Measurements from ENCODE around the gene MPPED2.

MPPED2 gene

GRCh38 chr11:30455025-30455424 is 131.1 kb downstream of the MPPED2 start:
- Histone ChIP-seq H3K27me3 (ENCODE audit: insufficient read depth, insufficient read length) (no peaks in the 10 kb centered on the region), H3K4me3 (ENCODE audit: insufficient read length, low read depth) (no peak overlapping the region), H3K4me1 (ENCODE audit: insufficient read depth, insufficient read length) (peaks cover 2% of the 10 kb centered on the region), H3K36me3 (ENCODE audit: insufficient read depth, insufficient read length, low read length) (no peaks in the 10 kb centered on the region), H3K9me3 (ENCODE audit: insufficient read depth, low read length) (no peaks in the 10 kb centered on the region), H3K9ac (ENCODE audit: insufficient read length, low read depth) (no peak overlapping the region)
- TF ChIP-seq SUZ12 (IDR thresholded peaks at IDR 0.05; ENCODE audit: extremely low read depth, insufficient read depth, insufficient read length): no peak
- no peak for TF ChIP-seq YY1 (IDR thresholded peaks at IDR 0.05; ENCODE audit: insufficient read depth, insufficient read length)
- TF ChIP-seq ZNF274 (IDR thresholded peaks at IDR 0.05; ENCODE audit: low read depth, low read length): no peak
- DNase-seq (ENCODE audit: low read depth, low spot score): no peak

GRCh38 chr11:30454541-30454940 is 131.6 kb downstream of the MPPED2 start:
- Histone ChIP-seq H3K9ac (ENCODE audit: insufficient read length, low read depth) (no peak overlapping the region), H3K4me3 (ENCODE audit: insufficient read length, low read depth) (no peak overlapping the region), H3K36me3 (ENCODE audit: insufficient read depth, insufficient read length, low read length) (no peaks in the 10 kb centered on the region), H3K4me1 (ENCODE audit: insufficient read depth, insufficient read length) (peaks cover 2% of the 10 kb centered on the region), H3K27me3 (ENCODE audit: insufficient read depth, insufficient read length) (peaks cover 3% of the 10 kb centered on the region), H3K9me3 (ENCODE audit: insufficient read depth, low read length) (no peaks in the 10 kb centered on the region)
- no peak for DNase-seq (ENCODE audit: low read depth, low spot score)
- TF ChIP-seq YY1 (IDR thresholded peaks at IDR 0.05; ENCODE audit: insufficient read depth, insufficient read length) (no peak), SUZ12 (IDR thresholded peaks at IDR 0.05; ENCODE audit: extremely low read depth, insufficient read depth, insufficient read length) (no peak), ZNF274 (IDR thresholded peaks at IDR 0.05; ENCODE audit: low read depth, low read length) (no peak)

GRCh38 chr11:30454111-30454510 is 132.0 kb downstream of the MPPED2 start:
- H3K36me3 ChIP-seq (ENCODE audit: insufficient read depth, insufficient read length, low read length): no peaks in the 10 kb centered on the region
- H3K27me3 ChIP-seq (ENCODE audit: insufficient read depth, insufficient read length): peaks cover 3% of the 10 kb centered on the region
- DNase-seq (ENCODE audit: low read depth, low spot score): no peak
- H3K4me3 ChIP-seq (ENCODE audit: insufficient read length, low read depth): no peak overlapping the region
- peaks cover 2% of the 10 kb centered on the region for H3K4me1 ChIP-seq (ENCODE audit: insufficient read depth, insufficient read length)
- no peaks in the 10 kb centered on the region for H3K9me3 ChIP-seq (ENCODE audit: insufficient read depth, low read length)
- TF ChIP-seq ZNF274 (IDR thresholded peaks at IDR 0.05; ENCODE audit: low read depth, low read length): no peak
- TF ChIP-seq YY1 (IDR thresholded peaks at IDR 0.05; ENCODE audit: insufficient read depth, insufficient read length): no peak
- TF ChIP-seq SUZ12 (IDR thresholded peaks at IDR 0.05; ENCODE audit: extremely low read depth, insufficient read depth, insufficient read length): no peak
- H3K9ac ChIP-seq (ENCODE audit: insufficient read length, low read depth): no peak overlapping the region

GRCh38 chr11:30453705-30454104 is 132.4 kb downstream of the MPPED2 start:
- DNase-seq (ENCODE audit: low read depth, low spot score): no peak
- no peak for TF ChIP-seq YY1 (IDR thresholded peaks at IDR 0.05; ENCODE audit: insufficient read depth, insufficient read length)
- no peak for TF ChIP-seq SUZ12 (IDR thresholded peaks at IDR 0.05; ENCODE audit: extremely low read depth, insufficient read depth, insufficient read length)
- TF ChIP-seq ZNF274 (IDR thresholded peaks at IDR 0.05; ENCODE audit: low read depth, low read length): no peak
- H3K4me3 ChIP-seq (ENCODE audit: insufficient read length, low read depth): no peak overlapping the region
- no peak overlapping the region for H3K9ac ChIP-seq (ENCODE audit: insufficient read length, low read depth)
- H3K9me3 ChIP-seq (ENCODE audit: insufficient read depth, low read length): no peaks in the 10 kb centered on the region
- H3K4me1 ChIP-seq (ENCODE audit: insufficient read depth, insufficient read length): peaks cover 2% of the 10 kb centered on the region
- peaks cover 3% of the 10 kb centered on the region for H3K27me3 ChIP-seq (ENCODE audit: insufficient read depth, insufficient read length)
- H3K36me3 ChIP-seq (ENCODE audit: insufficient read depth, insufficient read length, low read length): no peaks in the 10 kb centered on the region

- TF ChIP-seq ZNF274 (IDR thresholded peaks at IDR 0.05; ENCODE audit: low read depth, low read length): no peak
- no peak for DNase-seq (ENCODE audit: low read depth, low spot score)
- H3K4me3 ChIP-seq (ENCODE audit: insufficient read length, low read depth): no peak overlapping the region
These were observed 133.3 kb downstream of the MPPED2 start for GRCh38 chr11:30452842-30453241.

GRCh38 chr11:30452114-30452513 is 134.0 kb downstream of the MPPED2 start:
- H3K36me3 ChIP-seq (ENCODE audit: insufficient read depth, insufficient read length, low read length): no peaks in the 10 kb centered on the region
- H3K4me1 ChIP-seq (ENCODE audit: insufficient read depth, insufficient read length): peaks cover 2% of the 10 kb centered on the region
- no peak for TF ChIP-seq SUZ12 (IDR thresholded peaks at IDR 0.05; ENCODE audit: extremely low read depth, insufficient read depth, insufficient read length)
- no peak for TF ChIP-seq YY1 (IDR thresholded peaks at IDR 0.05; ENCODE audit: insufficient read depth, insufficient read length)
- TF ChIP-seq ZNF274 (IDR thresholded peaks at IDR 0.05; ENCODE audit: low read depth, low read length): no peak
- peaks cover 3% of the 10 kb centered on the region for H3K27me3 ChIP-seq (ENCODE audit: insufficient read depth, insufficient read length)
- no peaks in the 10 kb centered on the region for H3K9me3 ChIP-seq (ENCODE audit: insufficient read depth, low read length)
- no peak overlapping the region for H3K4me3 ChIP-seq (ENCODE audit: insufficient read length, low read depth)
- no peak for DNase-seq (ENCODE audit: low read depth, low spot score)
- H3K9ac ChIP-seq (ENCODE audit: insufficient read length, low read depth): no peak overlapping the region

More at GRCh38 chr11:30452842-30453241, 133.3 kb downstream of the MPPED2 start:
- Histone ChIP-seq H3K9ac (ENCODE audit: insufficient read length, low read depth) (no peak overlapping the region), H3K9me3 (ENCODE audit: insufficient read depth, low read length) (no peaks in the 10 kb centered on the region), H3K27me3 (ENCODE audit: insufficient read depth, insufficient read length) (peaks cover 3% of the 10 kb centered on the region), H3K36me3 (ENCODE audit: insufficient read depth, insufficient read length, low read length) (no peaks in the 10 kb centered on the region), H3K4me1 (ENCODE audit: insufficient read depth, insufficient read length) (peaks cover 2% of the 10 kb centered on the region)

- Histone ChIP-seq H3K4me1 (ENCODE audit: insufficient read depth, insufficient read length) (peaks cover 2% of the 10 kb centered on the region), H3K4me3 (ENCODE audit: insufficient read length, low read depth) (no peak overlapping the region), H3K27me3 (ENCODE audit: insufficient read depth, insufficient read length) (peaks cover 3% of the 10 kb centered on the region), H3K9me3 (ENCODE audit: insufficient read depth, low read length) (no peaks in the 10 kb centered on the region), H3K9ac (ENCODE audit: insufficient read length, low read depth) (no peak overlapping the region), H3K36me3 (ENCODE audit: insufficient read depth, insufficient read length, low read length) (no peaks in the 10 kb centered on the region)
- TF ChIP-seq ZNF274 (IDR thresholded peaks at IDR 0.05; ENCODE audit: low read depth, low read length): no peak
- TF ChIP-seq SUZ12 (IDR thresholded peaks at IDR 0.05; ENCODE audit: extremely low read depth, insufficient read depth, insufficient read length): no peak
- TF ChIP-seq YY1 (IDR thresholded peaks at IDR 0.05; ENCODE audit: insufficient read depth, insufficient read length): no peak
- DNase-seq (ENCODE audit: low read depth, low spot score): no peak
These were observed 134.5 kb downstream of the MPPED2 start for GRCh38 chr11:30451626-30452025.

- Histone ChIP-seq H3K9ac (ENCODE audit: insufficient read length, low read depth) (no peak overlapping the region), H3K4me1 (ENCODE audit: insufficient read depth, insufficient read length) (peaks cover 2% of the 10 kb centered on the region), H3K9me3 (ENCODE audit: insufficient read depth, low read length) (no peaks in the 10 kb centered on the region), H3K36me3 (ENCODE audit: insufficient read depth, insufficient read length, low read length) (no peaks in the 10 kb centered on the region), H3K27me3 (ENCODE audit: insufficient read depth, insufficient read length) (peaks cover 3% of the 10 kb centered on the region), H3K4me3 (ENCODE audit: insufficient read length, low read depth) (no peak overlapping the region)
- no peak for DNase-seq (ENCODE audit: low read depth, low spot score)
- TF ChIP-seq YY1 (IDR thresholded peaks at IDR 0.05; ENCODE audit: insufficient read depth, insufficient read length) (no peak), ZNF274 (IDR thresholded peaks at IDR 0.05; ENCODE audit: low read depth, low read length) (no peak), SUZ12 (IDR thresholded peaks at IDR 0.05; ENCODE audit: extremely low read depth, insufficient read depth, insufficient read length) (no peak)
These were observed 135.0 kb downstream of the MPPED2 start for GRCh38 chr11:30451167-30451566.
